NCI-H345 (cell line): ENCODE results near the gene MAPKAP1.
A peak's percentile ranks its signal among the peaks of the same experiment; 100 is the strongest.

Source experiments
- DNase-seq: peaks from one replicate; lab custom pipeline; 2025; lab: John Stamatoyannopoulos, UW

The MAPKAP1 gene

GRCh38 chr9:125484350-125485282 lies 222.4 kb downstream of the MAPKAP1 start:
- DNase-seq, result no peak

- no peak for DNase-seq
Observed at GRCh38 chr9:125483697-125484096, 223.3 kb downstream of the MAPKAP1 start.

- DNase-seq, result peak; percentile 67
Observed at GRCh38 chr9:125479846-125480615, 227.0 kb downstream of the MAPKAP1 start.

- no peak for DNase-seq
Observed at GRCh38 chr9:125477089-125477544, 229.9 kb downstream of the MAPKAP1 start.

GRCh38 chr9:125476645-125477044 lies 230.4 kb downstream of the MAPKAP1 start:
- DNase-seq, result no peak

GRCh38 chr9:125475385-125475784 lies 231.6 kb downstream of the MAPKAP1 start:
- no peak for DNase-seq

GRCh38 chr9:125472926-125473701 lies 233.9 kb downstream of the MAPKAP1 start:
- no peak for DNase-seq

- no peak for DNase-seq
Observed at GRCh38 chr9:125472562-125472925, 234.5 kb downstream of the MAPKAP1 start.

- no peak for DNase-seq
Observed at GRCh38 chr9:125470767-125471580, 236.0 kb downstream of the MAPKAP1 start.

- DNase-seq, result no peak
Observed at GRCh38 chr9:125470189-125470588, 236.8 kb downstream of the MAPKAP1 start.

GRCh38 chr9:125468646-125469045 lies 238.4 kb downstream of the MAPKAP1 start:
- DNase-seq, result no peak

- no peak for DNase-seq
Observed at GRCh38 chr9:125467116-125467740, 239.8 kb downstream of the MAPKAP1 start.

- no peak for DNase-seq
Observed at GRCh38 chr9:125466411-125466810, 240.6 kb downstream of the MAPKAP1 start.

- DNase-seq, result no peak
Observed at GRCh38 chr9:125464591-125465385, 242.2 kb downstream of the MAPKAP1 start.

GRCh38 chr9:125463926-125464325 lies 243.1 kb downstream of the MAPKAP1 start:
- no peak for DNase-seq

- DNase-seq, result no peak
Observed at GRCh38 chr9:125462861-125463291, 244.1 kb downstream of the MAPKAP1 start.

- DNase-seq, result no peak
Observed at GRCh38 chr9:125461636-125462190, 245.3 kb downstream of the MAPKAP1 start.

GRCh38 chr9:125460883-125461635 lies 245.9 kb downstream of the MAPKAP1 start:
- DNase-seq, result no peak

GRCh38 chr9:125460346-125460745 lies 246.7 kb downstream of the MAPKAP1 start:
- no peak for DNase-seq
